ENCODE data around the gene CTNNAL1.
"Not testable (repeated sequence)": the region's sequence is repeated elsewhere in the genome, so short reads cannot be mapped to it uniquely, and the experiment has no call there.

CTNNAL1 gene

GRCh38 chr9:108973895-108974294 lies 39.4 kb downstream of the CTNNAL1 start:
- Histone ChIP-seq H3K79me2 (ENCODE audit: control insufficient read depth, insufficient read depth, low read length) (no peaks in the 10 kb centered on the region), H3K4me2 (ENCODE audit: low read length) (no peak overlapping the region), H3K27ac (ENCODE audit: low read depth, low read length) (no peak overlapping the region), H3K27me3 (ENCODE audit: insufficient read depth, low read length, poor library complexity) (no peaks in the 10 kb centered on the region), H2BK15ac (replicated peaks; ENCODE audit: low read depth) (no peak overlapping the region), H3K18ac (ENCODE audit: low read length) (no peak overlapping the region), H3K4me3 (ENCODE audit: low read length) (no peak overlapping the region), H3K4me1 (ENCODE audit: control insufficient read depth, low read depth, low read length) (no peaks in the 10 kb centered on the region), H3K9ac (ENCODE audit: low read length) (no peak overlapping the region), H3K36me3 (ENCODE audit: control insufficient read depth, insufficient read depth, low read length) (peaks cover 8% of the 10 kb centered on the region), H2BK120ac (ENCODE audit: low read depth, low read length) (no peak overlapping the region), H2AK5ac (ENCODE audit: low read length) (no peak overlapping the region), H4K8ac (ENCODE audit: low read depth, low read length) (no peak overlapping the region), H3K4ac (ENCODE audit: low read depth, low read length) (no peak overlapping the region), H3K56ac (ENCODE audit: low read length) (no peak overlapping the region), H3K23ac (ENCODE audit: low read length) (no peak overlapping the region), H4K5ac (ENCODE audit: low read length) (no peak overlapping the region), H2BK5ac (ENCODE audit: low read length) (no peak overlapping the region), H3K79me1 (ENCODE audit: low read length) (no peaks in the 10 kb centered on the region)
- WGBS (ENCODE audit: extremely low coverage, insufficient coverage, low lambda C conversion rate) = no CpG with 5 or more reads among the region's 5 CpGs
- no peak for DNase-seq

- Histone ChIP-seq H3K9ac (ENCODE audit: low read length) (no peak overlapping the region), H2AK5ac (ENCODE audit: low read length) (no peak overlapping the region), H4K8ac (ENCODE audit: low read depth, low read length) (no peak overlapping the region), H2BK15ac (replicated peaks; ENCODE audit: low read depth) (no peak overlapping the region), H3K79me1 (ENCODE audit: low read length) (no peaks in the 10 kb centered on the region), H3K4ac (ENCODE audit: low read depth, low read length) (no peak overlapping the region), H3K36me3 (ENCODE audit: control insufficient read depth, insufficient read depth, low read length) (peaks cover 6% of the 10 kb centered on the region), H3K18ac (ENCODE audit: low read length) (no peak overlapping the region), H3K56ac (ENCODE audit: low read length) (no peak overlapping the region), H3K23ac (ENCODE audit: low read length) (no peak overlapping the region), H2BK120ac (ENCODE audit: low read depth, low read length) (no peak overlapping the region), H2BK5ac (ENCODE audit: low read length) (no peak overlapping the region), H3K27ac (ENCODE audit: low read depth, low read length) (no peak overlapping the region), H3K27me3 (ENCODE audit: insufficient read depth, low read length, poor library complexity) (no peaks in the 10 kb centered on the region), H3K4me2 (ENCODE audit: low read length) (no peak overlapping the region), H4K5ac (ENCODE audit: low read length) (no peak overlapping the region), H3K4me3 (ENCODE audit: low read length) (no peak overlapping the region), H3K4me1 (ENCODE audit: control insufficient read depth, low read depth, low read length) (no peaks in the 10 kb centered on the region), H3K79me2 (ENCODE audit: control insufficient read depth, insufficient read depth, low read length) (no peaks in the 10 kb centered on the region)
- DNase-seq = no peak
- no CpG with 5 or more reads among the region's 2 CpGs for WGBS (ENCODE audit: extremely low coverage, insufficient coverage, low lambda C conversion rate)
These were observed 40.6 kb downstream of the CTNNAL1 start for GRCh38 chr9:108972626-108973209.

GRCh38 chr9:108972186-108972585 lies 41.1 kb downstream of the CTNNAL1 start:
- Histone ChIP-seq H2BK15ac (replicated peaks; ENCODE audit: low read depth) (no peak overlapping the region), H3K4me2 (ENCODE audit: low read length) (no peak overlapping the region), H3K18ac (ENCODE audit: low read length) (no peak overlapping the region), H3K27me3 (ENCODE audit: insufficient read depth, low read length, poor library complexity) (no peaks in the 10 kb centered on the region), H2BK120ac (ENCODE audit: low read depth, low read length) (no peak overlapping the region), H3K56ac (ENCODE audit: low read length) (no peak overlapping the region), H2AK5ac (ENCODE audit: low read length) (no peak overlapping the region), H3K79me2 (ENCODE audit: control insufficient read depth, insufficient read depth, low read length) (no peaks in the 10 kb centered on the region), H3K4ac (ENCODE audit: low read depth, low read length) (no peak overlapping the region), H3K9ac (ENCODE audit: low read length) (no peak overlapping the region), H4K5ac (ENCODE audit: low read length) (no peak overlapping the region), H3K27ac (ENCODE audit: low read depth, low read length) (no peak overlapping the region), H4K8ac (ENCODE audit: low read depth, low read length) (no peak overlapping the region), H3K4me3 (ENCODE audit: low read length) (no peak overlapping the region), H3K4me1 (ENCODE audit: control insufficient read depth, low read depth, low read length) (no peaks in the 10 kb centered on the region), H3K79me1 (ENCODE audit: low read length) (no peaks in the 10 kb centered on the region), H3K36me3 (ENCODE audit: control insufficient read depth, insufficient read depth, low read length) (peaks cover 6% of the 10 kb centered on the region), H2BK5ac (ENCODE audit: low read length) (no peak overlapping the region), H3K23ac (ENCODE audit: low read length) (no peak overlapping the region)
- WGBS (ENCODE audit: extremely low coverage, insufficient coverage, low lambda C conversion rate) = no CpG with 5 or more reads among the region's 3 CpGs
- no peak for DNase-seq

GRCh38 chr9:108971392-108971791 lies 41.9 kb downstream of the CTNNAL1 start:
- not testable (repeated sequence) for H3K18ac ChIP-seq (ENCODE audit: low read length); H3K4me2 ChIP-seq (ENCODE audit: low read length); H3K4me1 ChIP-seq (ENCODE audit: control insufficient read depth, low read depth, low read length); H3K4me3 ChIP-seq (ENCODE audit: low read length); H3K27me3 ChIP-seq (ENCODE audit: insufficient read depth, low read length, poor library complexity); H3K79me2 ChIP-seq (ENCODE audit: control insufficient read depth, insufficient read depth, low read length); H3K4ac ChIP-seq (ENCODE audit: low read depth, low read length); H3K56ac ChIP-seq (ENCODE audit: low read length); H2BK120ac ChIP-seq (ENCODE audit: low read depth, low read length); H4K8ac ChIP-seq (ENCODE audit: low read depth, low read length); H2AK5ac ChIP-seq (ENCODE audit: low read length); H3K36me3 ChIP-seq (ENCODE audit: control insufficient read depth, insufficient read depth, low read length); H2BK5ac ChIP-seq (ENCODE audit: low read length); H3K23ac ChIP-seq (ENCODE audit: low read length); H3K79me1 ChIP-seq (ENCODE audit: low read length); H3K27ac ChIP-seq (ENCODE audit: low read depth, low read length); DNase-seq; H2BK15ac ChIP-seq (replicated peaks; ENCODE audit: low read depth); H3K9ac ChIP-seq (ENCODE audit: low read length); H4K5ac ChIP-seq (ENCODE audit: low read length)
- WGBS (ENCODE audit: extremely low coverage, insufficient coverage, low lambda C conversion rate) = no CpG with 5 or more reads among the region's 2 CpGs

- no peak overlapping the region for H2BK5ac ChIP-seq (ENCODE audit: low read length)
- no peak overlapping the region for H3K56ac ChIP-seq (ENCODE audit: low read length)
- no peaks in the 10 kb centered on the region for H3K79me2 ChIP-seq (ENCODE audit: control insufficient read depth, insufficient read depth, low read length)
- no peak overlapping the region for H3K4me3 ChIP-seq (ENCODE audit: low read length)
- H2AK5ac ChIP-seq (ENCODE audit: low read length) = no peak overlapping the region
- H3K4me2 ChIP-seq (ENCODE audit: low read length) = no peak overlapping the region
- H4K5ac ChIP-seq (ENCODE audit: low read length) = no peak overlapping the region
- H3K18ac ChIP-seq (ENCODE audit: low read length) = no peak overlapping the region
- H2BK15ac ChIP-seq (replicated peaks; ENCODE audit: low read depth) = no peak overlapping the region
- no peak overlapping the region for H3K23ac ChIP-seq (ENCODE audit: low read length)
- no peak overlapping the region for H3K27ac ChIP-seq (ENCODE audit: low read depth, low read length)
- H3K4me1 ChIP-seq (ENCODE audit: control insufficient read depth, low read depth, low read length) = no peaks in the 10 kb centered on the region
- no peaks in the 10 kb centered on the region for H3K27me3 ChIP-seq (ENCODE audit: insufficient read depth, low read length, poor library complexity)
- peaks cover 9% of the 10 kb centered on the region for H3K36me3 ChIP-seq (ENCODE audit: control insufficient read depth, insufficient read depth, low read length)
- no peak overlapping the region for H2BK120ac ChIP-seq (ENCODE audit: low read depth, low read length)
- DNase-seq = no peak
- H3K9ac ChIP-seq (ENCODE audit: low read length) = no peak overlapping the region
- no peak overlapping the region for H4K8ac ChIP-seq (ENCODE audit: low read depth, low read length)
- no peak overlapping the region for H3K4ac ChIP-seq (ENCODE audit: low read depth, low read length)
- no peaks in the 10 kb centered on the region for H3K79me1 ChIP-seq (ENCODE audit: low read length)
These were observed 45.4 kb downstream of the CTNNAL1 start for GRCh38 chr9:108967916-108968315.

GRCh38 chr9:108963459-108964143 lies 49.7 kb downstream of the CTNNAL1 start:
- no peaks in the 10 kb centered on the region for H3K4me1 ChIP-seq (ENCODE audit: control insufficient read depth, low read depth, low read length)
- no peaks in the 10 kb centered on the region for H3K27me3 ChIP-seq (ENCODE audit: insufficient read depth, low read length, poor library complexity)
- no peak overlapping the region for H2BK15ac ChIP-seq (replicated peaks; ENCODE audit: low read depth)
- H4K8ac ChIP-seq (ENCODE audit: low read depth, low read length) = no peak overlapping the region
- no peak for DNase-seq
- no peak overlapping the region for H2BK5ac ChIP-seq (ENCODE audit: low read length)
- H3K4ac ChIP-seq (ENCODE audit: low read depth, low read length) = no peak overlapping the region
- no peak overlapping the region for H2BK120ac ChIP-seq (ENCODE audit: low read depth, low read length)
- no peak overlapping the region for H2AK5ac ChIP-seq (ENCODE audit: low read length)
- H3K79me2 ChIP-seq (ENCODE audit: control insufficient read depth, insufficient read depth, low read length) = no peaks in the 10 kb centered on the region
- H3K56ac ChIP-seq (ENCODE audit: low read length) = no peak overlapping the region
- H3K4me3 ChIP-seq (ENCODE audit: low read length) = no peak overlapping the region
- no CpG with 5 or more reads among the region's 4 CpGs for WGBS (ENCODE audit: extremely low coverage, insufficient coverage, low lambda C conversion rate)
- no peaks in the 10 kb centered on the region for H3K79me1 ChIP-seq (ENCODE audit: low read length)
- no peak overlapping the region for H4K5ac ChIP-seq (ENCODE audit: low read length)
- no peak overlapping the region for H3K9ac ChIP-seq (ENCODE audit: low read length)
- H3K4me2 ChIP-seq (ENCODE audit: low read length) = no peak overlapping the region
- H3K36me3 ChIP-seq (ENCODE audit: control insufficient read depth, insufficient read depth, low read length) = peaks cover 4% of the 10 kb centered on the region
- H3K23ac ChIP-seq (ENCODE audit: low read length) = no peak overlapping the region
- H3K18ac ChIP-seq (ENCODE audit: low read length) = no peak overlapping the region
- no peak overlapping the region for H3K27ac ChIP-seq (ENCODE audit: low read depth, low read length)
